Measurements from ENCODE around the gene BICC1.

GRCh38 chr10:58829839-58830238 lies 317.2 kb downstream of the BICC1 start:
- TF ChIP-seq CTCF (IDR thresholded peaks at IDR 0.05) (no peak), EP300 (IDR thresholded peaks at IDR 0.05) (no peak)
